HepG2 (cell line): ENCODE results near the gene COMMD7. TPM values are rescaled to one million over a fixed set of nuclear protein-coding genes. Genes with fewer than 3 reads are reported as not detected.

Experiments
- ARHGAP35 ChIP-seq: sonication (generic); formaldehyde crosslinking; IDR thresholded peaks from 2 replicates; pipeline ENCODE4 v1.9.0; 2022; ENCODE audit warnings: mild to moderate bottlenecking, inconsistent platforms, moderate library complexity, missing genetic modification reagents, borderline replicate concordance
- BCL3 ChIP-seq: sonication (generic); formaldehyde crosslinking; IDR thresholded peaks from 2 replicates; pipeline ENCODE4 v1.5.1; 2020; ENCODE audit warnings: mild to moderate bottlenecking, missing genetic modification reagents, moderate library complexity
- BRF2 ChIP-seq: sonication (generic); formaldehyde crosslinking; IDR thresholded peaks from 2 replicates; pipeline ENCODE4 v1.8.1; 2022; ENCODE audit warnings: mild to moderate bottlenecking, missing genetic modification reagents
- FOXK1 ChIP-seq: sonication (generic); formaldehyde crosslinking; IDR thresholded peaks from 2 replicates; pipeline ENCODE4 v1.4.0; 2020; ENCODE audit warnings: low read depth, missing genetic modification reagents, borderline replicate concordance
- FOXP1 ChIP-seq, 2 experiments: fragments of 450-650 bp in 1 of 2; IDR thresholded peaks; 2 replicates each; pipeline ENCODE4 v1.6.1; 2017 to 2018; ENCODE audit warnings: antibody characterized with exemption in 1 of 2
- GLMP ChIP-seq: sonication (generic); formaldehyde crosslinking; IDR thresholded peaks from 2 replicates; pipeline ENCODE4 v1.9.0; 2021; ENCODE audit warnings: missing genetic modification reagents, mild to moderate bottlenecking, borderline replicate concordance
- HNF4G ChIP-seq, 2 experiments: sonication (generic) in 1 of 2; formaldehyde crosslinking in 1 of 2; IDR thresholded peaks; 2 replicates each; pipeline versions ENCODE4 v1.4.0 to v1.6.1; 2011 to 2020; ENCODE audit warnings: borderline replicate concordance in 2 of 2, low read depth in 2 of 2, mild to moderate bottlenecking in 2 of 2, low read length in 1 of 2, missing genetic modification reagents in 1 of 2, moderate library complexity in 1 of 2
- MAF1 ChIP-seq: sonication (generic); formaldehyde crosslinking; IDR thresholded peaks from 2 replicates; pipeline ENCODE4 v1.5.0; 2020; ENCODE audit warnings: missing genetic modification reagents, borderline replicate concordance
- MLXIP ChIP-seq: sonication (generic); formaldehyde crosslinking; IDR thresholded peaks from 2 replicates; pipeline ENCODE4 v1.9.0; 2021; ENCODE audit warnings: missing genetic modification reagents, borderline replicate concordance
- NFYB ChIP-seq: sonication (generic); formaldehyde crosslinking; IDR thresholded peaks from 2 replicates; pipeline ENCODE4 v1.4.0; 2020; ENCODE audit warnings: missing genetic modification reagents
- PCBP2 ChIP-seq: fragments of 200-400 bp; formaldehyde crosslinking; optimal IDR thresholded peaks from 2 replicates; pipeline ENCODE3; 2018; ENCODE audit warnings: low read length, low read depth; ENCODE audit not compliant: poor library complexity, severe bottlenecking
- POGK ChIP-seq: sonication (generic); formaldehyde crosslinking; conservative IDR thresholded peaks from 2 replicates; pipeline ENCODE4 v1.8.0; 2022; ENCODE audit warnings: mild to moderate bottlenecking, moderate library complexity, missing genetic modification reagents
- SAP130 ChIP-seq: IDR thresholded peaks from 2 replicates; pipeline ENCODE4 v1.6.1; 2016; ENCODE audit warnings: low read depth
- SMAD3 ChIP-seq: sonication (generic); formaldehyde crosslinking; IDR thresholded peaks from 2 replicates; pipeline ENCODE4 v1.4.0; 2020; ENCODE audit warnings: missing genetic modification reagents
- STAG1 ChIP-seq: sonication (generic); formaldehyde crosslinking; IDR thresholded peaks from 2 replicates; pipeline ENCODE4 v1.4.0; 2020; ENCODE audit warnings: missing genetic modification reagents
- ZNF274 ChIP-seq: sonication (generic); formaldehyde crosslinking; IDR thresholded peaks from 2 replicates; pipeline ENCODE4 v1.5.1; 2020; ENCODE audit warnings: mild to moderate bottlenecking, missing genetic modification reagents
- ZNF367 ChIP-seq: sonication (generic); formaldehyde crosslinking; IDR thresholded peaks from 2 replicates; pipeline ENCODE4 v1.4.0; 2020; ENCODE audit warnings: missing genetic modification reagents, borderline replicate concordance
- ZNF468 ChIP-seq: sonication (generic); formaldehyde crosslinking; IDR thresholded peaks from 2 replicates; pipeline ENCODE4 v1.8.0; 2022; ENCODE audit warnings: mild to moderate bottlenecking, moderate library complexity, missing genetic modification reagents
- ZNF644 ChIP-seq: IDR thresholded peaks from 2 replicates; pipeline ENCODE4 v1.6.1; 2016; ENCODE audit warnings: low read depth
- ZNF746 ChIP-seq: sonication (generic); formaldehyde crosslinking; IDR thresholded peaks from 2 replicates; pipeline ENCODE4 v1.8.0; 2022; ENCODE audit warnings: mild to moderate bottlenecking, missing genetic modification reagents
- polyA plus RNA-seq, 8 experiments: library from polyadenylated mRNA; depleted of rRNA in 3 of 8; stranded (reverse) in 7 of 8; unstranded in 1 of 8; fragments of >200 nt; fragmentation: Illumina TruSeq in 4 of 8; extraction: Trizol in 4 of 8; gene quantifications; 2 replicates each; pipeline versions ENCODE4 v1.2.1 to v1.2.3, GENCODE V29; 2011 to 2016; ENCODE audit warnings: low read depth in 4 of 8, missing spikeins in 1 of 8, mixed read lengths in 1 of 8; ENCODE audit not compliant: insufficient read depth in 1 of 8
- total RNA-seq, 5 experiments: library from RNA; depleted of rRNA; stranded (reverse); fragments of >200 nt; fragmentation: Illumina TruSeq; extraction: Trizol; gene quantifications; 2 replicates each; pipeline ENCODE4 v1.2.3, GENCODE V29; 2016; ENCODE audit warnings: low read depth in 1 of 5

COMMD7 gene
- total and polyA plus RNA-seq, 2 of the 13 experiments (the other 11 are each of a cell fraction or from before 2014, with no cell fraction given), result 42.1 to 53.3 TPM

- TF ChIP-seq POGK (CRISPR knock-in tag) (peak; percentile 75), PCBP2 (no peak), GLMP (CRISPR knock-in tag) (no peak), MAF1 (CRISPR knock-in tag) (0 out of 2 replicates have a peak, but pooled peaks have one; percentile 53), BCL3 (CRISPR knock-in tag) (peak; percentile 55; the same call in 1 of the 2 replicates), ZNF274 (CRISPR knock-in tag) (peak; percentile 70), SMAD3 (peak; percentile 93), FOXP1 (IDR thresholded peaks at IDR 0.05) (no peak), FOXP1 (CRISPR knock-in tag; IDR thresholded peaks at IDR 0.05) (peak; percentile 16; the same call in 1 of the 2 replicates), ZNF746 (CRISPR knock-in tag) (peak; percentile 70; the same call in 1 of the 2 replicates), MLXIP (no peak), FOXK1 (peak; percentile 82; the same call in 1 of the 2 replicates), HNF4G (IDR thresholded peaks at IDR 0.05; ENCODE audit: borderline replicate concordance, low read depth, low read length) (peak; percentile 30; the same call in 1 of the 2 replicates), HNF4G (CRISPR knock-in tag; IDR thresholded peaks at IDR 0.05; ENCODE audit: borderline replicate concordance, low read depth) (peak; percentile 85), ZNF644 (0 out of 2 replicates have a peak, but pooled peaks have one; percentile 13), BRF2 (CRISPR knock-in tag) (no peak), SAP130 (CRISPR knock-in tag) (peak; percentile 86), ZNF367 (CRISPR knock-in tag) (no peak), STAG1 (CRISPR knock-in tag) (peak; percentile 100), ARHGAP35 (no peak; the same call in 1 of the 2 replicates), ZNF468 (CRISPR knock-in tag) (no peak), NFYB (CRISPR knock-in tag) (no peak)
These were observed 90.3 kb downstream of the COMMD7 start (continued) for GRCh38 chr20:32652739-32653526.
